Activated CD4-positive, alpha-beta T cell treated with anti-CD3 and anti-CD28 coated beads, Interleukin-2, amount 50 U/mL, for 4 hours (primary cell): Measurements from ENCODE around the gene PRTN3.
"Not testable (repeated sequence)": the region's sequence is repeated elsewhere in the genome, so short reads cannot be mapped to it uniquely, and the experiment has no call there.

Source experiments
- DNase-seq, 2 experiments: peaks; one replicate each; pipeline ENCODE4 v3.0.0-alpha.2; 2020

PRTN3 gene

GRCh38 chr19:816500-816857 lies 24.3 kb upstream of the PRTN3 start:
- DNase-seq: no peak

DNA sequence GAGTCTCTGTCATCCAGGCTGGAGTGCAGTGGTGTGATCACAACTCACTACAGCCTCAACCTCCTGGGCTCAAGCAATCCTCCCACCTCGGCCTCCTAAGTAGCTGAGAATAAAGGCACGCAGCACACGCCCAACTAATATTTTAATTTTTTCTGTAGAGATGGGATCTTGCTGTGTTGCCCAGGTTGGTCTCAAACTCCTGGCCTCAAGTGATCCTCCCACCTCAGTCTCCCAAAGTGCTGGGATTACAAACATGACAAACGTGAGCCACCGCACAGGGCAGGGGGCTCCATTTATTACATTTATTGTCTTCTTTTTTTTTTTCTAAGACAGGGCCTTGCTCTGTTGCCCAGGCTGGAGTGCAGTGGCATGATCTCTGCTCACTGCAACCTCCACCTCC lies 20.6 kb upstream of the PRTN3 start:
- DNase-seq: not testable (repeated sequence)

GRCh38 chr19:821231-821824 lies 19.5 kb upstream of the PRTN3 start:
- DNase-seq: no peak

DNA sequence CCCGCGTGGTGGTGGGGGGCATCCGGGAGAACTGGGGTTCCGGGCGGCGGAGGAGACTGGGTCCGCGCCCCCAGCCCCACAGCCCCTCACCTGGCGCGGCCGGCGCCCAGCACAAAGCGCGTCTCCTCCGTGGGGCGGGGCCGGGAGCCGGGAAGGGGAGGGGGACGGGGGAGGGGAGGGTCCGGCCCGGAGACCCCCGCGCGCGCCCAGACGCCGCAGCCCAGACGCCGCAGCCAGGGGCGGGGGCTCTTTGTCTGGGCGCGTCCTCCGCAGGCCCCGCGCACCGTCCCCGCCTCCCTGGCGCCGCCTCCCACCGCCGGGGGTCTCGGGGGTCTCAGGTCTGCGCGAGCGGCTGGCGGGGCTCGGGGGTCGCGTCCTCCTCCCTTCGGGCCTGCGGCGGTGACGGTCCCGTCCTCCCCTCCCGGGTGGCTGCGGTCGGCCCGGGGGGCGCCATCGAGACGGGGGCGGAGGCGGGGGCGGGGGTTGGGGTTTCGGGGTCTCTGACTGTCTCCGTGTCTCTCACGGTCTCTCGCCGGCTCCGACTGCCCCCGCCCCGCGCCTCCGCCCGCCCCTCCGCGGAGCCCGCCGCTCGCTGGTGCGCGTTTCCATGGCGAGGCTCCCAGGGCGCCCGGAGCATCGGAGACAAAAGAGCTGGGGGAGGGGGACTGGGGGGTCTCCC lies 18.8 kb upstream of the PRTN3 start, which contains the start of gene PLPPR3:
TSS of gene PLPPR3 (minus strand) at position 131 of the 679 bp plus-strand sequence. CDS start 396 bp downstream, outside the sequence.
- DNase-seq: no peak

DNA sequence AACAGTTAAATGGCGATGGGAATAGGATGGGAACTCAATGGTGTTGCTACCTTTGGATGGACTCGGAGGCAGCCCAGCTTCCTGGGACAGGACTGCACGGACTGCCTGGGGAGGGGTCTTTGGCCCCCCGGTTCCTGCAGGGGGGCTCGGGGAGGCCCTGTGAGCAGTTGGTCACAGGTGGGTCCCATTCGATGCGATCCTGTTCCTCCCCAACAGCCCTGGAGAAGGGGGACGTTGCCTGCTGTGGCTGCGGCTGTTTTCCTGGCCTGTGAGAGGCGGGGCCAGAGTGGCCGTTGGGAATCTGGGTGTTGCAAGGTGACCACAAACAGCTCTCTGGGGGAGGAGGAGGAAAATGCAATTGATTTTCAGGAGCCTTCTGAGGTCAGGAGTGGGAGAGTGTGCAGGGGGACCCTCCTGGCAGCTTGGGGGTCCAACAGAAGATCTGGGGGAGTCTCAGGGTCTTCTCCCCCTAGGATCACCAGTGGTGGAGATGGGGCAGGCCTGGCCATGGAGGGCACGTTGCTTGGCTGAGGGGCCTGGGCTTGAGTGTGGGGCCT lies 17.2 kb upstream of the PRTN3 start:
- DNase-seq: no peak

GRCh38 chr19:824885-825284 lies 15.9 kb upstream of the PRTN3 start:
- DNase-seq: no peak

DNA sequence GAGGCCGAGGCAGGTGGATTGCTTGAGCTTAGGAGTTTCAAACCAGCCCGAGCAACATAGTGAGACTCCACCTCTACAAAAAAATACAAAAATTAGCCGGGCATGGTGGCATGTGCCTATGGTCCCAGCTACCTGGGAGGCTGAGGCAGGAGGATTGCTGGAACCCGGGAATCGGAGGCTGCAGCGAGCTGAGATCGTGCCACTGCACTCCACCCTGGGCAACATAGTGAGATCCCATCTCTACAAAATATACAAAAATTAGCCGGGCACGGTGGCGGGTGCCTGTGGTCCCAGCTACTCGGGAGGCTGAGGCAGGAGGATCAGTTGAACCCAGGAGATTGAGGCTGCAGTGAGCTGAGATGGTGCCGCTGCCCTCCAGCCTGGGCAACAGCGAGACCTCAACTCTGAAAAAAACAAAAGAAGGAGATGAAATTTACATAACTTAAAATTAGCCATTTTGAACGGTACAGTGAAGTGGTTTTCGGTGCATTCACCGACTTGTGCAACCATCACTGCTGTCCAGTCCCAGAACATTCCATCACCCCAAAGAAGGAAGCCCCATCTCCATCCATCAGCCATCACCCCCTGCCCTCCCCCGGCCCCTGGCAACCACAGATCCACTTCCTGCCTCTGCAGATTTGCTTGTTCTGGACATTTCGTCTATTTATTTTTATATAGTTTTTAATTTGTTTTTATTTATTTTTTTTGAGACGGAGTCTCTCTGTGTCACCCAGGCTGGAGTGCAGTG lies 14.7 kb upstream of the PRTN3 start:
- DNase-seq: no peak

GRCh38 chr19:827314-827709 lies 13.5 kb upstream of the PRTN3 start:
- DNase-seq: no peak

DNA sequence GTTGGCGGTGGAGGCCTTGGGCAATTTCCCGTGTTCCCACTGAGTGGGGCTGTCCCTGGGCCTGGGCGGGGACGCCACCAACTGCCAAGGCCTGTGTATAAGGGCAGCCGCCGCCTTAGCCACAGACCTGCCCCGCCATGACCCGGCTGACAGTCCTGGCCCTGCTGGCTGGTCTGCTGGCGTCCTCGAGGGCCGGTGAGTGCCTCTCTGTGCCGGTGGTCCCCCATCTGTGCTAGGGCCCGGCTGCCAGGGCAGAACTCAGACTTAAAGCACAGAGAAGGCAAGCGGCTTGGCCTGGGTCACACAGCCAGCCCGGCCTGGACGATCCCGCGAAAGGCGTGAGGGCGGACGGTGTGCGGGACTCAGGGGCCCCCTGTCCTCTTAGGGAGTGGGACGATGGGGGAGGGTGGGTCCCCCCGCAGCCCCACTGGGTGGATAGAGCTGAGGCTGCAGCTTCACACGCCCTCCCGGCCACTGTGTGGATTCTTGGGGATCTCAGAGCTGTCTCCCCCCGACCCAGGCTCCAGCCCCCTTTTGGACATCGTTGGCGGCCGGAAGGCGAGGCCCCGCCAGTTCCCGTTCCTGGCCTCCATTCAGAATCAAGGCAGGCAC lies 13.0 kb upstream of the PRTN3 start, which contains the start of gene AZU1:
TSS of gene AZU1 (plus strand) at position 128 of the 612 bp plus-strand sequence. CDS start at position 138, 10 bp downstream.
- DNase-seq: no peak

DNA sequence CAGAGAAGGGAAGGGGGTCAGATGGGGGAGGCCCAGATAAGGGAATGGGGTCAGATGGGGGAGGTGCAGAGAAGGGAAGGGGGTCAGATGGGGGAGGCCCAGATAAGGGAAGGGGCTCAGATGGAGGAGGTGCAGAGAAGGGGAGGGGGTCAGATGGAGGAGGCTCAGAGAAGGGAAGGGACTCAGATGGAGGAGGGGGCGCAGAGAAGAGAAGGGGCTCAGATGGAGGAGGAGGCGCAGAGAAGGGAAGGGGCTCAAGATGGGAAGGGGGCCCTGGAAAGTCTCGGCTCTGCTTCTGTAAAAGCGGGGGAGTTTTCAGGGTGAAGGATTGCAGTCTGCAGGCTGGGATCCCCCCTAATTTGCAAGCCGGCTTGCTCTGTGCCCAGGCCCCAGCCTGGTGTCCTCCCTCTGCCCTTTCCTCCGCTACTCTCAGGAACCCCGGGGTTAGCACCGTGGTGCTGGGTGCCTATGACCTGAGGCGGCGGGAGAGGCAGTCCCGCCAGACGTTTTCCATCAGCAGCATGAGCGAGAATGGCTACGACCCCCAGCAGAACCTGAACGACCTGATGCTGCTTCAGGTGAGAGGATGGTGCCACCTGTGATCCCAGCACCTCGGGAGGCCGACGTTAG lies 11.6 kb upstream of the PRTN3 start:
- no peak for DNase-seq

DNA sequence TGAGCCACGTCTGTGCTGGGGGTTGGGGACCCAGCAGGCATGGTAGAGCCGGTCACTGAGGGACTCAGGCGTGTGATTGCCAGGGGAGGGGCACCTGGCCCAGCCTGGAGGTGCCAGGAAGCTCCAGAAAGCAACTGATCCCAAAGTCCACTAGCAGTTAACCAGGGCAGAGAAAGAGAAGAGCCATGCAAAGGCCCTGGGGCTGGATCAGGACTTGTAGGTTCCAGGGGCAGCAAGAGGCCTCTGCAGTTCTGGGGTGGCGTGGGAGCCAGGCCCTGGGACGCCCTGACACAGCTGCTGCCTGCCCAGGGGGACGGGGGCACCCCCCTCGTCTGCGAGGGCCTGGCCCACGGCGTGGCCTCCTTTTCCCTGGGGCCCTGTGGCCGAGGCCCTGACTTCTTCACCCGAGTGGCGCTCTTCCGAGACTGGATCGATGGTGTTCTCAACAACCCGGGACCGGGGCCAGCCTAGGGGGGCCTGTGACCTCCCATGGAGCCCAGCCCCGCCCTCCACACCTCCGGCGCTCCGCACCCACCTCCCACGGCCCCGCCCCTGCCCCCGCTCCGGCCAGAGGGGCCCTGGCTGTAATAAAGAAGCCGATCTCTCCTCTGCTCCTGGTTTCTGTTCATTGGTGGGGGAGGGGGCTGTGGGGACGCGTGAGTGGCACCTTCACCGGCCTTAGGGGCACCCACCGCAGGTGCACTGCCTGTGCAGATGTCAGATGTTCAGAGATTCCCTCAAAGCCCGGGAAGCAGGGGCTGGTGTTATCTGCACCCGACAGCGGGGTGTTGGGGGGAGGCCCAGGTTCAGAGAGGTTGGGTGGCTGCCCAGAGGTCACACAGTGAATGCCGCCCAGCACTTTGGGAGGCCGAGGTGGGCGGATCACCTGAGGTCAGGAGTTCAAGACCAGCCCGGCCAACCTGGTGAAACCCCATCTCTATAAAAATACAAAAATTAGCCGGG lies 9.1 kb upstream of the PRTN3 start:
- DNase-seq: no peak

DNA sequence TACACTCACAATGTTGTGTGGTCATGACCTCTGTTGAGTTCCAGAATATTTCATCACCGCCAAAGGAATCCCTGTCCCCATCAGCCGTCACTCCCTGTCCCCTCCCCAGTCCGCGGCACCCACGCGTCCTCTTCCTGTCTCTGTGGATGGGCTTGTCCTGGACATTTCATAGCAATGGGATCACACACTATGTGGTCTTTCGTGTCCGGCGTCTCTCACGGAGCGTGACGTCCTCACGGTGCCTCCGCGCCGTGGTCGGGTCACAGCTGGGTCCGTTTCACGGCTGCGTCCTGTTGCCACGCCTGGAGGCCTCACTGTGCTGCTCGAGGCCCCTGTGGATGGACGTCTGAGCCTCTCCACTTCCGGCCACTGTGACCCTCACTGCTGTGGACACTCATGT lies 6.6 kb upstream of the PRTN3 start:
- no peak for DNase-seq

DNA sequence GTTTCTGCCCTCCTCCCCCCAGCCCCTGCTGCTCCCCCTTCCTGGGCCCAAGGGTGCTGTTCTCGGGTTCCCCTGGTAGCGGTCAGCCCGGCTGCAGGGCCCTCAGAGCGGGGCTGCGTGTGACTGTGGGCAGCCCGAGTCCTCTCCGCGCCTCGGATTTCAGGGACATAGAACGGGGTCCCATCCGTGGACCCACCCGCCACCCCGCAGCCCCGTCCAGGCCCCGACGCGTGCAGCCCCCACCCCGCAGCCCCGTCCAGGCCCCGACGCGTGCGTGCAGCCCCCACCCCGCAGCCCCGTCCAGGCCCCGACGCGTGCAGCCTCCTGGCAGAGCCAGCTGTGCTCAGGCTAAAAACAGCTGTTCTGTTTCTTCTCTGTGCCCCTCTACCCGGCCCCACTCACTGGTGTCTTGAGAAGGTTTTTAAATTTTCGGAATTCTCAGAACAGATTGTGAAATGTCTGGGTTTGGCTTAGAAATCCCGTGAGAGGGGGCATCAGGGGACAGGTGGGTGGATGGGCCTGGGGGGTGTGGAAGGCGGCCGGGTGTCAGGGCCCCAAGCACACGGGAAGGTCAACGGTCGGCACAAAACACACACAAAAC lies 5.5 kb upstream of the PRTN3 start:
- no peak for DNase-seq

- DNase-seq: not testable (repeated sequence)
Measured at GRCh38 chr19:842802-843179, 2.0 kb downstream of the PRTN3 start.

- no peak for DNase-seq
Measured at GRCh38 chr19:843180-843835, 2.5 kb downstream of the PRTN3 start.

DNA sequence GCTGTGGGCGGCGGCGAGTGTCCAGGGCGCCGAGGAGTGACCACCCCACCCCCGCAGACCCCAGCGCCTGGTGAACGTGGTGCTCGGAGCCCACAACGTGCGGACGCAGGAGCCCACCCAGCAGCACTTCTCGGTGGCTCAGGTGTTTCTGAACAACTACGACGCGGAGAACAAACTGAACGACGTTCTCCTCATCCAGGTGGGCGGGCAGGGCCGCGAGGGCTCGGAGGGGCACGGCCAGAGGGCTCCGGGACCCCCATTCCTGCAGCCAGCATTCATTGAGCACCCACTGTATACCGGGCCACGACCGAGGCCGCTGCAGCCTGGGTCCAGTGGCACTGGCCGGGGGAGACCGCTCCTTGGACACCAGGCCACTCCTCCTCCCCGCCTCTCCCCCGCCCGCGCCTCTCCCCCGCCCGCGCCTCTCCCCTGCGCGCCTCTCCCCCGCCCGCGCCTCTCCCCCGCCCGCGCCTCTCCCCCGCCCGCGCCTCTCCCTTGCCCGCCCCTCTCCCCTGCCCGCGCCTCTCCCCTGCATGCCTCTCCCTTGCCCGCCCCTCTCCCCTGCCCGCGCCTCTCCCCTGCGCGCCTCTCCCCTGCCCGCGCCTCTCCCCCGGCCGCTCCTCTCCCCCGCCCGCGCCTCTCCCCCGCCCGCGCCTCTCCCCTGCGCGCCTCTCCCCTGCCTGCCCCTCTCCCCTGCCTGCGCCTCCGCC lies 3.2 kb downstream of the PRTN3 start:
- no peak for DNase-seq

DNA sequence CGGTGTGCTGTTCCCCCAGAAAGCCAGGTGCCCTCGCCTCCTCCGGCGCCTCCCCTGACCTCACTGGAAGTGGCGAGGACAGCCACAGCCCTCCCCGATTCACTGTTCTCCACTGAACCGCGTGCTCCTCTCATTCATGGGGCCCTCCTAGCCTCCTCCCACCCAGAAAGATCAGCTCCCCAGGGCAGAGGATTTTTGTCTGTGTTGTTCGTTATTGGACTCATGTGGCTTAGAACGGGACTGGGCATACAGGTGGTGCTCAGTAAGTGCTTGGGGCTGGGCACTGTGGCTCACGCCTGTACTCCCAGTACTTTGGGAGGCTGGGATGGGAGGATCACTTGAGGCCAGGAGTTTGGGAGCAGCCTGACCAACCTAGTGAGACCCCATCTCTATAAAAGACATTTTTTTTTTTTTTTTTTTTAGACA lies 3.8 kb downstream of the PRTN3 start:
- no peak for DNase-seq

GRCh38 chr19:845707-846521 lies 5.1 kb downstream of the PRTN3 start:
- DNase-seq: no peak

DNA sequence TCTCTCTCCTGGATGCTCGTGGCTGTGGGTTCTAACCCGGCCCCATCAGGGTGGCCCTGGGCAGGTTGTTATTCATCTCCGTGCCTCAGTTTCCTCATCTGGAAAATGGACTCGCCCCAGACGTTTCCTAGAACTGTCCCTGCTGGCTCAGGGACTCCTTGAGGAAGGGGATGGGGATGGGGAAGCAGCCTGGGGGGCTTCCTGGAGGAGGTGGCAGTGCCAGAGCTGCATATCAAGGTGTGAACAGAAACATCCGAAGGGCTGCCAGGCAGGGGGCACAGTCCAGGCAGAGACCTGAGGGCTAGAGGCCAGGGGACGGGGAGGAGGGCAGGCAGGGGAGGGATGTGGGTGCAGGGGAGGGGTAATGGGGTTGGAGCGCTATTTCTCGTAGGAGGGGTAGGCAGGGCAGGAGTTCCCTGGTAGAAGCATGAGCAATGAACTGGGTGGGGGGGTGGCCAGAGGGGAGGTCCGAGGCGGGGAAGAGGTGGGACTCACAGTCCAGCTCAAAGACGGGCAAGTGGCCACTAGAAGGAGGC lies 7.7 kb downstream of the PRTN3 start:
- no peak for DNase-seq
